Mammary epithelial cell (primary cell): ENCODE measurements around the gene TNFRSF18.

ENCODE experiments used
- EZH2 ChIP-seq: IDR thresholded peaks from 2 replicates; pipeline ENCODE4 v1.6.1; 2012; ENCODE audit warnings: low read length, inconsistent platforms, borderline replicate concordance
- TF ChIP-seq, protein P1 (sequence below), 2 donors: IDR thresholded peaks in 1 of 2; conservative IDR thresholded peaks in 1 of 2; 2 replicates each; pipeline ENCODE4 v1.5.1; 2011 to 2012; ENCODE audit warnings: inconsistent platforms in 2 of 2, low read length in 2 of 2, mild to moderate bottlenecking in 2 of 2, control low read depth in 1 of 2, low read depth in 1 of 2; ENCODE audit not compliant: insufficient read depth in 1 of 2; ENCODE audit errors: extremely low read depth in 1 of 2

GRCh38 chr1:1155258-1155657, 51.1 kb downstream of the TNFRSF18 start:
- TF ChIP-seq, protein P1, sequence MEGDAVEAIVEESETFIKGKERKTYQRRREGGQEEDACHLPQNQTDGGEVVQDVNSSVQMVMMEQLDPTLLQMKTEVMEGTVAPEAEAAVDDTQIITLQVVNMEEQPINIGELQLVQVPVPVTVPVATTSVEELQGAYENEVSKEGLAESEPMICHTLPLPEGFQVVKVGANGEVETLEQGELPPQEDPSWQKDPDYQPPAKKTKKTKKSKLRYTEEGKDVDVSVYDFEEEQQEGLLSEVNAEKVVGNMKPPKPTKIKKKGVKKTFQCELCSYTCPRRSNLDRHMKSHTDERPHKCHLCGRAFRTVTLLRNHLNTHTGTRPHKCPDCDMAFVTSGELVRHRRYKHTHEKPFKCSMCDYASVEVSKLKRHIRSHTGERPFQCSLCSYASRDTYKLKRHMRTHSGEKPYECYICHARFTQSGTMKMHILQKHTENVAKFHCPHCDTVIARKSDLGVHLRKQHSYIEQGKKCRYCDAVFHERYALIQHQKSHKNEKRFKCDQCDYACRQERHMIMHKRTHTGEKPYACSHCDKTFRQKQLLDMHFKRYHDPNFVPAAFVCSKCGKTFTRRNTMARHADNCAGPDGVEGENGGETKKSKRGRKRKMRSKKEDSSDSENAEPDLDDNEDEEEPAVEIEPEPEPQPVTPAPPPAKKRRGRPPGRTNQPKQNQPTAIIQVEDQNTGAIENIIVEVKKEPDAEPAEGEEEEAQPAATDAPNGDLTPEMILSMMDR (conservative IDR thresholded peaks at IDR 0.05 in 1 of 2, IDR thresholded peaks at IDR 0.05 in 1 of 2; ENCODE audit: extremely low read depth in 1 of 2, insufficient read depth in 1 of 2, low read depth in 1 of 2, low read length in 2 of 2) = no peak
- no peak for TF ChIP-seq EZH2
